ENCODE measurements around the gene CCK.
"Not testable (repeated sequence)": the region's sequence is repeated elsewhere in the genome, so short reads cannot be mapped to it uniquely, and the experiment has no call there.

CCK gene, protein sequence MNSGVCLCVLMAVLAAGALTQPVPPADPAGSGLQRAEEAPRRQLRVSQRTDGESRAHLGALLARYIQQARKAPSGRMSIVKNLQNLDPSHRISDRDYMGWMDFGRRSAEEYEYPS

DNA sequence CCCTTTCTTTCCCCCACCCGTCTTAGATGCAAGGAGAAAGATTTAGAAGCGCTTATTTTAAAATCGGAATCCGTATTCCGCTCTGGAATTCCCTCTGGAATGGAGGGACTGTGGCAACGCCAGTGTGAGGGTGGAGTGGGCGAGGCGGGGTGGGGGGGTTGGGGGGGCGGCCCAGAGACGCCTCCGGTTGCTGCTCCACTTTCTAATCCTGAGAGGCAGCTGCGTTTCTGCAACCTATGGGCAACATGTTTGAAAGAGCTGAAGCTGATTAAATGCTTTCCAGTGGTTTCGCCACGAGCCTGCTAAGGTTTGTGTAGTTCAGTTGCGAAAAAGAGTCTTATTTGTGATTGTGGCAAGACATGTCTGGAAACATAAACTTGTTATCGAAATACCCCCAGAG lies at the start of gene CCK:
Gene CCK, minus strand, starts transcription at position 101 of the 400 bp plus-strand sequence. CDS start 2,555 bp downstream, outside the sequence.
- DNase-seq: no peak

DNA sequence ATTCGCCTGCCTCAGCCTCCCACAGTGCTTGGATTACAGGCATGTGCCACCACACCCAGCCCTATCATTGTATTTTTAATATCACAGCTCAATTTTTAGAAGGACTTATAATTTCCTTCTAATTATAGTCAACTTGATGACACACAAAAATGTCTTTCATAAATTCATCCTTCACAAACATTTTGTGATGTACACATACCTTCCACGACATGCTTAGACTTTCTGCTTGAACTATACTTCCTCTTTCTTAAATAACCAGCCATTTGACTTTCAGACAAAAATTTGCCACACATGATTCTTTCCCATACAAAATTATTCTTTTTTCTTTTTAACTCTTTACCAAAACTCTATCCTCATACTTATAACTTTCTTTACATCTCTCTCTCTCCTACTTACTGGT lies 48.4 kb upstream of the CCK start:
- no peak for DNase-seq

DNA sequence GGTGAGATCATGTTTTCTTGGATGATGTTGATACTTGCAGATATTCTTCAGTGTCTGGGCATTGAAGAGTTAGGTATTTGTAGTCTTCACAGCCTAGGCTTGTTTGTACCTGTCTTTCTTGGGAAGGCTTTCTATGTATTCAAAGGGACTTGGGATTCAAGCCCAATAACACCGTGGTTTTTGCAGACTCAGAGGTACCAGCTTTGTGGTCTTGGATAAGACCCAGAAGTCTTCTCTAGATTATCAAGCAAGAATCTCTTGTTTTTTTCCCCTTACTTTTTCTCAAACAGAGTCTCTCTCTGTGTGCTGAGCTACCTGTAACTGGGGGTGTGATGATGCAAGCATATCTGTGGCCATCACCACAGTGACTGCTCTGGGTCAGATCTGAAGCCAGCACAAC lies 42.7 kb upstream of the CCK start:
- no peak for DNase-seq

DNA sequence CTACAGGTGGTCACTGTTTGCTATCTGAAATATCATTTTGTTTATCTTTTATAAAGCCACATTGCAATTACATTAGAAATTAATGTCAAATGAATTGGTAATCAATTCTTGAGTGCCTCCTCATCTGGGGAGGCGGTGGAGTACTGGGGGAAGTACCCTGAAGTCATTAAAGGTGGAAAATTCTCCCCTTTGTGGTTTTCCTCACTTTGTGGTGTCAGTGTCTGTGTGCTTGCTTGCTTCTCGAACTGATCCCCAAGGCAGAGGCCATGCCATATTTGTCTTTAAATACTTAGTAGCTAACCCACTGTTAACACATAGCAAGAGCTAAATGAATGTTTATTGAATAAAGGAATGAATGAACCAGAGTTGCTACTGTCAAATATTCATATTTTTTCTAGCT lies 40.5 kb upstream of the CCK start:
- no peak for DNase-seq

DNA sequence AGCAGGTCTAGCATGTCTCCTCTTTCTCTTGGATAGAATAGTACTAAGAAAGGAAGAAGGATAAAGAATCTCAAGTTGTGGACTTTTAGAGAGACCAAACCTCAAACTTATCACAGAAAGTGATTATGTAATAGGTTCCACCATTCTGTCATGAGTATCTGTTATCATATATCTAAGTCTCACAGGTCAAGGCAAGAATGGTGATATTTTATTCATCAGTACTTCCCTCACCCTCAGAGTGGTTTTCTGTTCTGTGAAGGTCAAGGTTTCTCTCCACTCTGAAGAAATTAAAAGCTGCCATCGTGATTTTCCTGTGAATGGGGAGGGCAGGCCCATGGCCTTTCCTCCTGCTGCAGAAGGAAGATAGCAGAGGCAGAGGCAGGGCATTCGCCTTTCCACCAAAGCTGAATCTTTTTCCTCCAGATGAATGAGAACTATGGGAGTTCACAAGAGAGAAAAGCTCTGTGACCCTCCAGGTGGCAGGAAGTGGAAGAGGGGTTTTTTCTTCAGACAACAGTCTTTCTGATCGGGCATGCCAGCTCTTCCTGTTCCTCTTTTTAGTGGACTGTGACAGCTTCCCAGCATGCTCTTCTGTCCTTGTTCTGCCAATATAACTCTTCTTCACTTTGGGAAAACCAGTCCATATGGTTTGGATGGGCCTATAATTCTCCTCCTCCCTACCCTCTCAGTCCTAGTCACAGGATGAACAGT lies 37.1 kb upstream of the CCK start:
- DNase-seq: no peak

DNA sequence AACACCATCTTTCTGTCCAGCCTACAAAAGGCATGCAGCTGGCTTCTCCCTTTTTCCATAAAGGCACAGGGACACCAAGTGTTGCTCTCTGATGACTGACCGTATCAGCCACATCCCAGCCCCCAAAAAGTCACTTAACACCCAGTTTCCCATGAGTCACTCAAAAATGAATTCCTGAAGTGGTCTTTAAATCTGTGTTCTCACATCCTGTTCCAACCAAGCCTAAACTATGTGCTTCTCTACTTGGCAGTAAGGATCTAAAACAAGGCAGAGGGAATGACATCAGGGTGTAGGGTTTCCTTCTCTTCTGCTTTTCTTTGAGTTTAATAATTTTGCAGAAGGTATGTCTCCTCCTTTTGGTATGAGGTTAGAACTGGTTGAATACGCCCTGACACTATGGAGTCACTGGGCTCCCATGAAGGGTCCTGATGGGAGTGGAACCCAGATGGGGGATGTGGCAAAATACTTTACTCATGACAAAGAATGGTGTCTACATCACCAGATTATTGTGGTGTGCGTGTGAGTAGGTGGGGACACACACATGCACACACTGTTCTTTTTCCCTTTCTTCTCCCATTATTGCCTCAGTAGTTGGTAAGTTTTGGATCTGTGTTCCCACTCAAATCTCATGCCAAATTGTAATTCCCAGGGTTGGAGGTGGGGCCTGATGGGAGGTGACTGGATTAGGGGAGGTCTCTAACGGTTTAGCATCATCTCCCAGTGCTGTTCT lies 35.6 kb upstream of the CCK start:
- no peak for DNase-seq

DNA sequence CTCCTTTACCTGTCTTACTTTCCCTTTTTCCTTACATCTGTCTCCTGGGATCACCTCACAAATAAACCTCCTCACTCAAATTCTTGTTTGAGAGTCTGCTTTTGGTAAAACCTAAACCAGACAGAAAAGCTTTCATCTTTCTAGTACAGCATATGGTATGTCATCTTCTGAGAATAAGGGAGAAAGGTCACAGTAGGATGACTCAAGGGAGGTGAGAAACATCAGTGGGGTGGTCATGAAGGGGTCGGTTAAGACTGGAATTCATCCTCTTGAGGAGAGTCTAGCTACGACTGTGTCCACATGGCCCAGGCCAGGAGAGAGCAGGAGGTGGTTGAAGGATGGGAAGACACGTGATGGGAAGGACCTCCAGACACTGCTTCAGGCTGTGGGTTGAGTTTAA lies 34.8 kb upstream of the CCK start:
- no peak for DNase-seq

DNA sequence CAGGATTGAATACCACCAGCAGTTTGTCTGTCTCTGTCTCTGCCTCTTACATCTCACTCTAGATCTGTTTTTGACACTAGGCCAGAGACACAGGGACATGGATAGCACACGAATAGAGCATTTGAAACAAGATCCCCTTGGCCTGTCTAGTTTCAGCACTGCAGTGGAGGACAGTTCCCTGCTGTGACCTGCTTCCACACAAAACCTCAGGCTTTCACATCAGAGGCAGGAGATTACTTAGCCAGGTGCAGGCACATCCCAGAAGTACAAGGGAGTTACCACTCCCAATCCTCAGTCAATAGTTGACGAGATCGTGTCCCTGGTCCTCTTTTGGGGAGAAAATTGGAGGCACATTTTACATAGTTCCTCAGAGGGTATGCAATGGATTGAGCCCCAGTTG lies 34.0 kb upstream of the CCK start:
- DNase-seq: no peak

DNA sequence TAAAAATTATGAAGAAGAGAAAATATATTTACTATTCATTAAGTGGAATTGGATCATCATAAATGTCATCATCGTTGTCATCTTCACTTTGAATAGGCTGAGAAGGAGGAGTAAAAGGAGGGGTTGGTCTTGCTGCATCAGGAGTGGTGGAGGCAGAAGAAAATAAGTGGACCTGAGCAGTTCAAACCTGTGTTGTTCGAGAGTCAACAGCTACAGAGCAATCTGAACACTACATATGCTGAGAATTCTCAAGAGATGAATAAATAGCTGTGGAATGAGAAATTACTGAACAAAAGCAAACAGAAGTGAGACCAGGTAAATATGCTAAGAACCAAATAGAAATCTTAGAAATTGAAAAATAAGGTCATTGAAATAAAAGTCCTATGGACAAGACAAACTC lies 32.3 kb upstream of the CCK start:
- no peak for DNase-seq

DNA sequence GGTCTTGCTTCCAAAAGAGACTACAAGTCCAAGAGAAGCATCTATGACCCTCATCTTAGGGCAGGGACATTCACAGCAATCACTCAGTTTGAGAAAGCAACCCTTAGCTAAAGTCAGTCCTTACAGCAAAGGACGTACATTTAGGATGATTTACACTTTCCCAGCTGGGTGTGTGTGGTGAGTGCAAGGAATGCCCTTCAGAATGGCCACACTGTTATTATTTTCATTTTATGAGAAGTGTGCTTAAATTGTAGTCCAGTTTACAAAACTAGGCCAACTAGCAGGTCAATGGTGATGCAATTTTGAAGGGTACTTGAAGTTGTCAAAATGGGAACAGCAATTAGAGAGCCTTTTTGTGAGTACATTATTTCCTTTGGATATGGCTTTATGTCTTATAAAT lies 26.0 kb upstream of the CCK start:
- DNase-seq: no peak

DNA sequence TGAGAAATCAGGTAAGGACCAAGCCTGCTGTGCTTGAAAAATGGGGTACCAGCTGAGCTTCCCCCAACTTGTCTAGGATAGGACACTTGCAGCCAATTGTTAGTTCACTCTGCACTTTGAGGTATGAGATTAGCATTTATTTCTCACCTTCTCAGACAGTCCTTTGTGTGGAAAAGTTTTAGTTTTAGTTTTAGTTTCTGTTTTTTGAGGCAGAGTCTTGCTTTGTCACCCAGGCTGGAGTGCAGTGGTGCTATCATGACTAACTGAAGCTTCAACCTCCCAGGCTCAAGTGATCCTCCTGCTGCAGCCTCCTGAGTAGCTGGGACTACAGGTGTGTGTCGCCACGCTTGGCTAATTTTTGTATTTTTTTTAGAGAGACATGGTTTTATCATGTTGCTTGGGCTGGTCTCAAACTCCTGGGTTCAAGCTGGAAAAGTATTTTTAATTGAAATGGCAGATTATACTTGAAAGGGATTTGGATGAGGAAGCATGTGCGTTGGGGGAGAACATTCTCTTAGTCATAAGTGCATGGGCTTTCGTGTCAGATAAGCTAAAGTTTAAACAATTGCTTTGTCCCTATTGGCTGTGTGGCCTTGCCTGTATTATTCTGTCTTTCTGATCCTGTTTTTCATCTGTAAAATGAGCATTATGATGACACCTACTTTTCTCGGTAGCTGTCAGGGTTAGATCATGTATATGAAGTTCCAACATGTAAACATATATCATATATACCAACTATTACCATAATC lies 25.2 kb upstream of the CCK start:
- DNase-seq: no peak

DNA sequence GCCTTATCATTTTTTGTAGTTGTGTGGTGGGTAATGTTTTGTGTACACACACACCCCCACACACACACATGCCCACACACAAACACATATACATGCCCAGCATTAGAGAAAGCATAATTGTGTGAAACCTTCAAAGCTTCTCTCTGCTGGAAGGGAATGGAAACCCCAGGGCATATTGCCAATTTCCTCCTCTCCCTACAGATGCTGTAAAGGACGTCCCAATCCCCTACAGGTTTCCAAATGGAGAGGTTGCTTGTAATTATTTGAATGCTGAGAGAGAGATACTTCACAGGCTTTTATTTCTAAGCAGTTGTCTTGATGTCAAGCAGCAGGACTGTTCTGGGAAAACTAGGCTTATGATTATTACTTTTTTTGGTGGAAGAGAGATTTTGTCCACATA lies 23.0 kb upstream of the CCK start:
- DNase-seq: no peak

DNA sequence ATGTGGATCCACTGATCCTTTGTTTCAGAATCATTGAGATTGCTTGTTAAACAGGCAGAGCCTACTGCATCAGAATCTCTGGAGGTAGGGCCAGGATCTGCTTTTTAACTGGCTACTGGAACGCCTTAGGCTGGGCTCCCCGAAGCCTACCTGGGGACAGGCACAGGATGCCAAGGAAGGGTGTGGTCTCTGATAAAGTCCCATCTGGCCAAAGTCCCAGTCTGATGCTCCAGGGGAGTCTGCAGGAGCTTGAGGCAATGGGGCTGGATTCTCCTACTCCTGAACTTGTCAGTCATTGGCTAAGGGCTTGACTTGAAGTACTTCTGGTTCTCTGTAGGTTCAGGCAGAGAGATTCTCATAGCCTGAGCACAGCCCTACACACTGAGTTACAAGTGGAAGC lies 22.4 kb upstream of the CCK start:
- DNase-seq: no peak

DNA sequence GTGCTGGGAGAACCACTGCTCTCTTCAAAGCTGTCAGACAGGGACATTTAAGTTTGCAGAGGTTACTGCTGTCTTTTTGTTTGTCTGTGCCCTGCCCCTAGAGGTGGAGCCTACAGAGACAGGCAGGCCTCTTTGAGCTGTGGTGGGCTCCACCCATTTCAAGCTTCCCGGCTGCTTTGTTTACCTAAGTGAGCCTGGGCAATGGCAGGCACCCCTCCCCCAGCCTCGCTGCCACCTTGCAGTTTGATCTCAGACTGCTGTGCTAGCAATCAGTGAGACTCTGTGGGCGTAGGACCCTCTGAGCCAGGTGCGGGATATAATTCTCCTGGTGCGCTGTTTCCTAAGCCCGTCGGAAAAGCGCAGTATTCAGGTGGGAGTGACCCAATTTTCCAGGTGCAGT lies 21.4 kb upstream of the CCK start:
- DNase-seq: not testable (repeated sequence)

DNA sequence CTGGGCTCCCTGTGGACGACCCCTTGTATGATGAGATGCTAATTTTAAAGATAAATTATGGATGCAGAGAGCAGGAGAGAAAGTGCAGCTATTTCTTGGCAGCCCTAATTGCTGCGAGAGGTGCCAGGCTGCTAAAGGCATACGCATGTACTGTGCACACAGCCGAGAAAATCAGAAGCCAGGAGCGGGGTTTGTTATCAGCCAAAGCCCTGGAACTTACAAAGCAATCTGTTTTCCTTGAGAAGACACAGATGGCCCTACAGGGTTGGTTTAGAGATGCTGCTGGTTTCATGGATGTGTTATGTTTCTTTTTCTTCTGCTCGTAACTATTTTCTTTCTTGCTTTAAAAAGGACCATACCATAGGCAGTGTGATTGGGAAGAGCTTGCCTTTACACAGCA lies 11.7 kb upstream of the CCK start:
- no peak for DNase-seq

DNA sequence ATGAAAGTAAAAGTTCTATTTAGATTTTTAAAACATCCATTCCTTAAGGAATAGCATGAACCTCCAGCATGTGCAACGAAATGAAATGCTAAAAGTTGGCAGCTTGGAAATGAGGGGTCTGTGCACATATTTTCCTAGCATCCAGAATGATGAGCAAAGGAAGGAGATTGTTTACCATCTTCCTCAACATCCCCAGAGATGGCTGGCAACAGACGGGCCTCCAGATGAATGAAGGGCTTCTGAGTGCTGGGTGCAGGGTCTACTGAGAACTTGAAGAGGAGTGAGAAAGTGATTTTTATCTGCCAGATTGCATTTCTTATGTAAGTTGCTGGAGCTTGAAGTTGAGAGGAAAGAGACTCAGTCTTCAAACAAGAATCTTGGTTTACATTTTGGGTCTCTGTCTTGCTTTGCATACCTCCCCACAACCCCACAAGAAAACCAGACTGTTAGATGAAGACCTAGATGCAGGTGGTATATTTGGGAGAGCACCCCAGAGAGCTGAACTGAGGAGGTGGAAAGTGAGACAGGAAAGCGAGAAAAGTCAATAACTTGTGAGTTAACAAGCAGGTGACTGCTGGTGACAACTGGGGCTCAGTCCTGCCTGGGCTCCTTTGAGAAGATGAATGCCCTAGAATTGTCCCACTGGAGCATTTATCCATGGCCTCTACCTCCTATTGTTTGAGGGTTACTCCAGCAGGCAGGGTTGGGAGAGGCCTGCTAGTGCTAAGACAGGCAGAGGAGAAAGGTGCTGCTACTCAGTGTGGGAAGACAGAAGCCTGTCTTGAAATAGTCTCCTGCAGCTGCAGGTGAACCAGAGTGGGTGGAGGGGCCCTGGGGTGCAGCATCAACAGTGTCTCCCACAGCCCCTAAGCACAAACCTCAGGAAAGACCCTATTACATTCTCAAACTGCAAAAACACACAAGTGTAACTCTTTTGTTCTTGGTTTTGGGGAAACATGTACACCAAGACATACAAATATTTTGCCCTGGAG lies 10.5 kb upstream of the CCK start:
- DNase-seq: no peak

DNA sequence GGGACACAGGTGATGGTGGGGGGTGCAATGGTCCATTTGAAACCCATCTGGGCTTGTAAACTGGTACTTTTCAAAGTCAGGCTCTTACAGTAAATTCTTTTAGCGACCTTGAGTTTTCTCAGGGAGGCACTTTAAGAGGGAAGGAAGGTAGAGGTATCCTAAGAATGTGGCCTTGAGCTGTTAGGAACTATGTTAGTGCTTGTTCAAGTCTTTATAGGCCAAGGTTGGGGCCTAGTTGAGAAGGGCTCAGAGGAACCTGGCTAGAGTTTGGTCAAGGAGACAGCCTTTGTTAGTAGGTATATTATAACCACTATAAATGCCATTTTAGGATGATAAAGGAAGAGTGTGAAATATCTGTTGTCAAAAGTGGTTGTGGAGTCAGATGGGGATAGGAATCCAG lies 9.2 kb upstream of the CCK start:
- no peak for DNase-seq

DNA sequence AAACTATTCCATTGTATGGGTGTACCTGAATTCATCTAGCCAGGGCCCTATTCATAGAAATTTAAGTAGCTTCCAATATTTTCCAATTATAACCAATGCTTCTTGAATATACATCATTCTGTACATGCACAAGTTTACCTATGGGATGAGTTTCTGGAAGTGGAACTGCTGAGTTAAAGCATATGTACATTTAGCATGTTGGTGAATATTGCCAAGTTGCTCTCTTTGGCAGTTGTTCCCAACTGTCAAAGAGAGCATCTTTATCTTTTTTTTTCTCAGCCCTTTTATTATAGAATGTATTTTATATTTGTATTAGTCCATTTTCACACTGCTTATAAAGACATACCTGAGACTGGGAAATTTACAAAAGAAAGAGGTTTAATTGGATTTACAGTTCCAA lies 8.3 kb upstream of the CCK start:
- DNase-seq: no peak

DNA sequence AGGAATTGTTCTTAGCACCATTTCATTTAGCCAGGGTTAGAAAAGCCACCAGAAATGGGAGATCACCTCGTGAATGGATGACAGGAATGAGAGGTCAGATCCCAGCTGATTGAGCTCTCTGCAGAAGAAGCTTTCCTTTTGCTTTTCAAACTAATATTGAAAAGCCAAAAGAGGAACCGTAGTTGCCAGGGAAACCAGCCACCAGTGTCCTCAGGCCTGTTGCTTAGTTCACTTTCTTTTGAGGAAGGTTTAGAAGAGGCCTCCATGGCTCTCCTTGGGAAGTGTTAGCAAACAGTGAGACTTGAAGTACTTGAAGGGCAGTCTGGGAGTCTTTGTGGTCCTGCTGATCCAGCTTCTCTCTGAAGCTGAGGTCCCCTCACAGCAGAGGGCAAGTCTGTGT lies 7.4 kb upstream of the CCK start:
- no peak for DNase-seq

DNA sequence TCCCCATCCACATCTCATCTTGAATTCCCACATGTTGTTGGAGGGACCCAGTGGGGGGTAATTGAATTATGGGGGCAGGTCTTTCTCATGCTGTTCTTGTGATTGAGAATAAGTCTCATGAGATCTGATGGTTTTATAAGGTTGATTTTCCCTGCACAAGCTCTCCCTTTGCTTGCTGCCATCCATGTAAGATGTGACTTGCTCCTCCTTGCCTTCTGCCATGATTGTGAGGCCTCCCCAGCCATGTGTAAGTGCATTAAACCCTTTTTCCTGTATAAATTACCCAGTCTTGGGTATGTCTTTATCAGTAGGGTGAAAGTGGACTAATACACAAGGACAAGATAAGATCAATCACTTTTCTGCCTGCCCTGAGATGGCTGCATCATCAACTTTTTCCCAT lies 5.8 kb upstream of the CCK start:
- no peak for DNase-seq

DNA sequence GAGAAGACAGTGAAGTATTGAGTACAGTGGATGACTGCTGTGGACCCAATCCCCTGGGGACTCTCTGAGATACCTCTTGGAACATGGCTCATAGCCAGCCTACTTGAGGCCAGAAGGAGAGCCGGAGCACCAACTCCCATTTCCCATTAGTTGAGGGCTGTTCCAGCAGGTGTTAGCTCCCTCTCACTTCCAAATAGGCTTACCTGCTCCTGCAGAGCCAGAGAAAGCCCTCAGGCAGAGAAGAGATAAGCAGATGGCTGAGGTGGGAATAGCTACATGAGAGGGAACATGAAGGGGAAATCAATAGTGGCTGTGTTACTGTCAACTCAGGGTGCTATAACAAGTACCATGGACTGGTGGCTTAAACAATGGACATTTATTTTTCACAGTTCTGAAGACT lies 4.6 kb upstream of the CCK start:
- DNase-seq: no peak

DNA sequence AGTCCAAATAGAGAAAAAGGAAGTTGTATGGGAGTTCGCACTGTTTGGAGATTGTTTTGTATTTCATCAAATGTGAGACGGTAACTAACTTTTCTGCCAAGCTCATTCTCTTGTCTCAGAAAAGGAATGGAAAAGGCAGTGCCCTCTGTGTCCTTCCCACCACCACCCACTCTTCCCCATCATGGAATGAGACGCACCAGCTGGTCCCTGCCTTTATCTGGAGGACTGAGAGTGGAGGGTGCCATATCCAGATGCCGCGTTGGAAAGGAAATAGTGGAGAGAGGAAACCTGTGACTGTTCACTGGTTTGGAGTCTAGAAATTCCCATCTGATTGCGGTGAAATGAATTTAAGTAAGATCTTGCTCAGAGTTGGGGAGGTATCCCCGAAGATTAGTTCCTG lies 3.7 kb upstream of the CCK start:
- no peak for DNase-seq

DNA sequence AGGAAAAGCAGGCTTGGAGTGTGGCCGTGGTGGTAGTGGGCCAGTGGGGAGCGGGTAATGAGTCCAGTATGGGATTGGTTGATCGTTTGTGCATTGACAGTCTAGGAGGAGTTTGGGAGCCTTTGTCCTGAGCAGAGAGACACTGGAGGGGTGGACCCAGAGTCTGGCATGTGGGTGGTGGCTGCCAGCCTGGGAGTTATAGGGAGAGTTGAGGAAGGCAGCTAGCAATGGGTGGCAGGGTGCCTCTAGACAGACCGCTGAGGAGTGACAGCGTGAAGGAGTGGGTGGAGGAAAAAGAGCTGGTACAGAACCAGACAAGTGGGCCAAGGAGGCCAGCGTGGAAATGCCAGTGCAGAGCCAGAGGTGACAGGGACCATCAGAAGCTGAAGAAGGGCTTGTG lies 1.9 kb upstream of the CCK start:
- DNase-seq: no peak

Measured in activated CD4-positive, alpha-beta T cell treated with anti-CD3 and anti-CD28 coated beads, Interleukin-2, amount 50 U/mL, for 4 hours (primary cell).